A673 (cell line): ENCODE data around the gene SLAMF7.

ENCODE experiments used
- EZH2 ChIP-seq: fragments of 200-600 bp; sonication (generic); IDR thresholded peaks from 2 replicates; pipeline ENCODE4 v1.6.1; 2017; ENCODE audit warnings: borderline replicate concordance, low read depth, mild to moderate bottlenecking, mixed read lengths, antibody characterized with exemption, low read length; ENCODE audit not compliant: poor library complexity, severe bottlenecking
- TF ChIP-seq, protein P1 (sequence below): fragments of 300-800, 200-600 bp; sonication (generic); conservative IDR thresholded peaks from 2 replicates; pipeline ENCODE4 v1.5.1; 2017; ENCODE audit warnings: low read depth, mild to moderate bottlenecking, antibody characterized with exemption, low read length, moderate library complexity, mixed read lengths

DNA sequence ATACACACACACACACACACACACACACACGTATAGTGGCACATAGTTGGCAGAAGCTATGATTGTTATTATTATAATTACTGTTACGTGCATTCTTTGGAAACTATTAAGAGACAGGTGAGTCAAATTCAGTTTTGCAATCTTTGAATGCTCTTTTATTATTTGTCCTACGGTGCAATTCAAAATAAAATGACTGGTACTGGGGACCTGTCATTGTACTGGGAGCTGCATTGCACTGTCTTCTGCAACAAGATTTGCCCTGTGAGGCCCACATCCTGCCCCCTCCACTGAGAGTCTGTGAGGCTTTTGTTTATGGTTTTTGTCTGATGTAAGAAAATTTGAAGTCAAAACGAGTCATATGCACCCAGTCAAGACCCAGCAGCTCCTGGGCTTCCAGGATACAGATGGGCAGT is 58.8 kb downstream of the SLAMF7 start:
- TF ChIP-seq, protein P1, sequence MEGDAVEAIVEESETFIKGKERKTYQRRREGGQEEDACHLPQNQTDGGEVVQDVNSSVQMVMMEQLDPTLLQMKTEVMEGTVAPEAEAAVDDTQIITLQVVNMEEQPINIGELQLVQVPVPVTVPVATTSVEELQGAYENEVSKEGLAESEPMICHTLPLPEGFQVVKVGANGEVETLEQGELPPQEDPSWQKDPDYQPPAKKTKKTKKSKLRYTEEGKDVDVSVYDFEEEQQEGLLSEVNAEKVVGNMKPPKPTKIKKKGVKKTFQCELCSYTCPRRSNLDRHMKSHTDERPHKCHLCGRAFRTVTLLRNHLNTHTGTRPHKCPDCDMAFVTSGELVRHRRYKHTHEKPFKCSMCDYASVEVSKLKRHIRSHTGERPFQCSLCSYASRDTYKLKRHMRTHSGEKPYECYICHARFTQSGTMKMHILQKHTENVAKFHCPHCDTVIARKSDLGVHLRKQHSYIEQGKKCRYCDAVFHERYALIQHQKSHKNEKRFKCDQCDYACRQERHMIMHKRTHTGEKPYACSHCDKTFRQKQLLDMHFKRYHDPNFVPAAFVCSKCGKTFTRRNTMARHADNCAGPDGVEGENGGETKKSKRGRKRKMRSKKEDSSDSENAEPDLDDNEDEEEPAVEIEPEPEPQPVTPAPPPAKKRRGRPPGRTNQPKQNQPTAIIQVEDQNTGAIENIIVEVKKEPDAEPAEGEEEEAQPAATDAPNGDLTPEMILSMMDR = no peak
- TF ChIP-seq EZH2 = no peak
